Measurements from ENCODE around the gene ESRRG.

ESRRG gene

DNA sequence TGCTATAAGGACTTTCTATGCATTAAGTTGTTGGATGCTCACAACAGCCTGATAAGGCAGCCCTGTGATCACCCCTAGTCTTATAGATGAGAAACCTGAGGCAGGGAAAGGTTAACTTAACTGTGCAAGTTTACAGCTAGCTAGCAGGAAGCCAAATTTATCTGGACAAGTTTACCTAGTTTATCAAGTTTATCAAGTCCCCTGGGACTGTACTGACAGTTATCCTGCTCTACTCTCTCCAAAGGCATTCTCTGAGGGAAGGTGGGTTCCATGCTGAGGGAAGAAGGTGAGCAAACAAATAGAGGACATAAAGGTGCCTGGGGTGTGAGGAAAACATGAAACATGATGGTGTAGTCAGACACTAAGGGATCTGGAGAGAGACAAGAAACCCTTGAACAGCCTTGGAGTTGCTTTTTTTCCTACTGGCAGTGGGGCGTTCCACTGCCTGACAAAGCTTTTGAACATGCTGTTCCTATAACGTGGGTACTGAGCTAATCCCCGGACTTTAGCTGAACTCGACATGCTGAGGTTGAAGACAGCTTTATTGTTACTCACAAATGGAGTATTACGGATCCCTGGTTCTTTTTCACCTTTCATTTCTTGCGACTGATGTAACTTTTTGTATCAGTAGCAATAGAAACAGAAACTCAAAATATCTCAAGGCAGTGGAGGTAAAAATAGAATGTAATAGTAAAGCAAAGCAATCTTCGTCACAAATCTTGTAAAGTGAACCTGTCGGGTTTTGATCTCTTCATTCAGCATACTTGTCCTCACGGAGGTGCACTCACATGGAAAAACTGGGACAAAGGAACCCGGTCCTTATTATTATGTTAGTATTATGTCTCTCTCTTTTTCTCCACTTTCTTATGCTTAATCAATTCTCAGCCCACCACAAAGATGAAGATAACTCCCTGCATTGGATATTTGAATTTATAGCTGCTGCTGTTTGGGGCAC is 42.4 kb upstream of the ESRRG start:
- Histone ChIP-seq H3K9ac (ENCODE audit: low read length) (no peak overlapping the region), H3F3A (ENCODE audit: insufficient read depth, low read length) (no peaks in the 10 kb centered on the region), H3K9me2 (ENCODE audit: low read depth, low read length) (no peaks in the 10 kb centered on the region), H3K4me2 (ENCODE audit: low read length) (no peak overlapping the region), H3K9me3 (ENCODE audit: low read length) (no peaks in the 10 kb centered on the region), H3K36me3 (ENCODE audit: insufficient read depth, low read length) (no peaks in the 10 kb centered on the region), H2AFZ (ENCODE audit: low read length) (no peak overlapping the region), H3K27me3 (ENCODE audit: insufficient read depth, low read length) (no peaks in the 10 kb centered on the region), H3K4me1 (ENCODE audit: insufficient read depth, low read length, severe bottlenecking) (no peaks in the 10 kb centered on the region), H3K4me3 (ENCODE audit: low read depth, low read length, poor library complexity, severe bottlenecking) (no peak overlapping the region), H4K20me1 (ENCODE audit: insufficient read depth, low read length) (no peaks in the 10 kb centered on the region), H3K79me2 (ENCODE audit: insufficient read depth, low read length) (no peaks in the 10 kb centered on the region), H3K27ac (ENCODE audit: low read depth, low read length, poor library complexity, severe bottlenecking) (no peak overlapping the region)
- TF ChIP-seq, protein P1, sequence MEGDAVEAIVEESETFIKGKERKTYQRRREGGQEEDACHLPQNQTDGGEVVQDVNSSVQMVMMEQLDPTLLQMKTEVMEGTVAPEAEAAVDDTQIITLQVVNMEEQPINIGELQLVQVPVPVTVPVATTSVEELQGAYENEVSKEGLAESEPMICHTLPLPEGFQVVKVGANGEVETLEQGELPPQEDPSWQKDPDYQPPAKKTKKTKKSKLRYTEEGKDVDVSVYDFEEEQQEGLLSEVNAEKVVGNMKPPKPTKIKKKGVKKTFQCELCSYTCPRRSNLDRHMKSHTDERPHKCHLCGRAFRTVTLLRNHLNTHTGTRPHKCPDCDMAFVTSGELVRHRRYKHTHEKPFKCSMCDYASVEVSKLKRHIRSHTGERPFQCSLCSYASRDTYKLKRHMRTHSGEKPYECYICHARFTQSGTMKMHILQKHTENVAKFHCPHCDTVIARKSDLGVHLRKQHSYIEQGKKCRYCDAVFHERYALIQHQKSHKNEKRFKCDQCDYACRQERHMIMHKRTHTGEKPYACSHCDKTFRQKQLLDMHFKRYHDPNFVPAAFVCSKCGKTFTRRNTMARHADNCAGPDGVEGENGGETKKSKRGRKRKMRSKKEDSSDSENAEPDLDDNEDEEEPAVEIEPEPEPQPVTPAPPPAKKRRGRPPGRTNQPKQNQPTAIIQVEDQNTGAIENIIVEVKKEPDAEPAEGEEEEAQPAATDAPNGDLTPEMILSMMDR (IDR thresholded peaks at IDR 0.05; ENCODE audit: low read length): no peak
- no peak for TF ChIP-seq EZH2 (IDR thresholded peaks at IDR 0.05; ENCODE audit: borderline replicate concordance, low read length)

DNA sequence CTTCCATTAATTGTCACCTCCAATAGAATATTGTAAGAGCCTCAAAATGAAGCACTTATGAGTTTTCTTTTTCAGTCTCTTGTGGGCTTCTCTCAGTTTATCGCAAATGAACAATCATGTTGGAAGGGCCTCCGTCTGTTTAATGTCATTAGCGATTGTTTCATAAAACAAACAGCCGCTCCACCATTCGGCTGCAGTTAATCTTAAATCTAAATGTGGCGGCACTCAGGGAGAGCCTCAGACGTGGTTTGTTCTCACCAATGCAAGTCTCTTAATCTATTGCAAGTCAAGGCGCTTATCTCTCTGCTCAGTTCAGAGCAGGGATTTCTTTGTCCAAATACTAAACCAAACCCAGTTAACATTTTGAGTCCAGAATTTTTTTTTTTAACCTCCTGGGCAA is 34.9 kb upstream of the ESRRG start:
- no peaks in the 10 kb centered on the region for H3F3A ChIP-seq (ENCODE audit: insufficient read depth, low read length)
- H3K79me2 ChIP-seq (ENCODE audit: insufficient read depth, low read length): no peaks in the 10 kb centered on the region
- no peaks in the 10 kb centered on the region for H3K9me3 ChIP-seq (ENCODE audit: low read length)

DNA sequence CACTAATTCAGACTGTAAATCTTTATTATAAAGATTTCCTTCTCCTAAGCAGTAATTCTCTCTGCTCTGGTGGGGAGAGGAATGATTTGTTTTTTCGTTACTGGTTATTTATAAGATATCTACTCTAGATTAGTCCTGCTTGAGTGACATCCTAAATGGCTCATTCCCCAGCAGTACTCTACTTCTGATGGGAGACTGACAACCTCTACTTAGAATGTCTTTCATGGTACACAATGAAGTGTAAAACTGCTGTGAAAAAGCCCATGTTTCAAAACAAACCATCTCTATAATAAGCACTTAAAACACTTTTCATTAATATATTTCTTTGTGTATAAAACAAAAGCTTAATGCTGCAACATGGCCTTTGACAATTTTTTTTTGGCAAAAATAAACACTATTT is 33.9 kb upstream of the ESRRG start:
- no peaks in the 10 kb centered on the region for H4K20me1 ChIP-seq (ENCODE audit: insufficient read depth, low read length)
- no peak overlapping the region for H3K27ac ChIP-seq (ENCODE audit: low read depth, low read length, poor library complexity, severe bottlenecking)
- no peak overlapping the region for H3K4me3 ChIP-seq (ENCODE audit: low read depth, low read length, poor library complexity, severe bottlenecking)
- H3K27me3 ChIP-seq (ENCODE audit: insufficient read depth, low read length): no peaks in the 10 kb centered on the region
- TF ChIP-seq, protein P1 (IDR thresholded peaks at IDR 0.05; ENCODE audit: low read length): no peak
- no peak for TF ChIP-seq EZH2 (IDR thresholded peaks at IDR 0.05; ENCODE audit: borderline replicate concordance, low read length)
- no peaks in the 10 kb centered on the region for H3F3A ChIP-seq (ENCODE audit: insufficient read depth, low read length)
- no peak overlapping the region for H2AFZ ChIP-seq (ENCODE audit: low read length)
- no peak overlapping the region for H3K9ac ChIP-seq (ENCODE audit: low read length)
- H3K79me2 ChIP-seq (ENCODE audit: insufficient read depth, low read length): no peaks in the 10 kb centered on the region
- H3K36me3 ChIP-seq (ENCODE audit: insufficient read depth, low read length): no peaks in the 10 kb centered on the region
- H3K4me2 ChIP-seq (ENCODE audit: low read length): no peak overlapping the region
- no peaks in the 10 kb centered on the region for H3K9me3 ChIP-seq (ENCODE audit: low read length)
- no peaks in the 10 kb centered on the region for H3K9me2 ChIP-seq (ENCODE audit: low read depth, low read length)
- no peaks in the 10 kb centered on the region for H3K4me1 ChIP-seq (ENCODE audit: insufficient read depth, low read length, severe bottlenecking)

More for the DNA sequence above, 34.9 kb upstream of the ESRRG start:
- H3K36me3 ChIP-seq (ENCODE audit: insufficient read depth, low read length): no peaks in the 10 kb centered on the region
- H3K27ac ChIP-seq (ENCODE audit: low read depth, low read length, poor library complexity, severe bottlenecking): no peak overlapping the region
- H3K4me2 ChIP-seq (ENCODE audit: low read length): no peak overlapping the region
- no peaks in the 10 kb centered on the region for H3K4me1 ChIP-seq (ENCODE audit: insufficient read depth, low read length, severe bottlenecking)
- H3K9ac ChIP-seq (ENCODE audit: low read length): no peak overlapping the region
- no peaks in the 10 kb centered on the region for H3K27me3 ChIP-seq (ENCODE audit: insufficient read depth, low read length)
- H4K20me1 ChIP-seq (ENCODE audit: insufficient read depth, low read length): no peaks in the 10 kb centered on the region
- no peak overlapping the region for H3K4me3 ChIP-seq (ENCODE audit: low read depth, low read length, poor library complexity, severe bottlenecking)
- H3K9me2 ChIP-seq (ENCODE audit: low read depth, low read length): no peaks in the 10 kb centered on the region
- H2AFZ ChIP-seq (ENCODE audit: low read length): no peak overlapping the region
- no peak for TF ChIP-seq EZH2 (IDR thresholded peaks at IDR 0.05; ENCODE audit: borderline replicate concordance, low read length)
- TF ChIP-seq, protein P1 (IDR thresholded peaks at IDR 0.05; ENCODE audit: low read length): no peak

Measured in OCI-LY1 (cell line).